HG03442 (cell line): ENCODE data around the gene AFF3.
"Not testable (repeated sequence)": the region's sequence is repeated elsewhere in the genome, so short reads cannot be mapped to it uniquely, and the experiment has no call there.

Experiments
- ATAC-seq: cut with Tn5 transposase; IDR thresholded peaks from one replicate; pipeline ENCODE4 v1.9.1; 2021; ENCODE audit warnings: mild to moderate bottlenecking, moderate library complexity; ENCODE audit not compliant: unreplicated experiment

Gene AFF3

DNA sequence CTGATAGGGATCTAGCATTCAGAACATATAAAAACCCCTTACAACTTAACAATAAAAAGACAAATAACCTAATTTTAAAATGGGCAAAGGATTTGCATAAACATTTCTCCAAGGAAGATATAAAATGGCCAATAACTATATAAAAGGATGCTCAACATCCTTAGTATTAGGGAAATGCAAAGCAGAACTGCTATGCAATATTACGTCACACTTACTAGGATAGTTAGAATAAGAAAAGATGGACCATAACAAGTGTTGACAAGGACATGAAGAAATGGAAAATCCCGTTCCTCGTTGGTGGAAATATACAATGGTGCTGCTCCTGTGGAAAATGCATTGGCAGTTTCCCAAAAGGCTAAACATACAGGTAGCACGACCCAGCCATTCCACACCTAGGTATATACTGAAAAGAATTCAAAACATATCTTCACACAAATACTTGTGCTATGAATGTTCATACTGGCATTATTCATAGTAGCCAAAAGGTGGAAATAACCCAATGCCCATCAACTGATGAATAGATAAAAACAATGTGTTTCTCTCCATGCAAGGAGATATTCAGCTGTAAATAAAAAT lies 604.4 kb downstream of the AFF3 start:
- ATAC-seq, result no peak

DNA sequence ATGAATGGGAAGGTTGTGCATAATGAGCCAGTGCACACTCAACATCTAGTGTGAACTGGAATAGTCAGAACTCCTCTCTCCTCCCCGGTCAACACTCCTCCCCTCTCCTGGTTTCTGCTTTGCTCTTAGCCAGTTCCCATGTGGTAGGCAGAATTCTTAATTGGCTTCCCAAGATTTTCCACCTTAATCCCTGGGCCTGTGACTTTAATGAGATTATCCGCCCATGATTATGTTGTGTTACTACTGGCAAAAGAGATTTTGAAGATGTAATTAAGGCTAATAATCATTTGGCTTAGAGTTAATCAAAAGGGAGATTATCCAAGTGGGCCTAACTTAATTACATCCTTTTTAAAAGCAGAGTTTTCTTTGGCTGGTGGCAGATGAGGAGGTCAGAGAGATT lies 618.3 kb downstream of the AFF3 start:
- ATAC-seq, result no peak

DNA sequence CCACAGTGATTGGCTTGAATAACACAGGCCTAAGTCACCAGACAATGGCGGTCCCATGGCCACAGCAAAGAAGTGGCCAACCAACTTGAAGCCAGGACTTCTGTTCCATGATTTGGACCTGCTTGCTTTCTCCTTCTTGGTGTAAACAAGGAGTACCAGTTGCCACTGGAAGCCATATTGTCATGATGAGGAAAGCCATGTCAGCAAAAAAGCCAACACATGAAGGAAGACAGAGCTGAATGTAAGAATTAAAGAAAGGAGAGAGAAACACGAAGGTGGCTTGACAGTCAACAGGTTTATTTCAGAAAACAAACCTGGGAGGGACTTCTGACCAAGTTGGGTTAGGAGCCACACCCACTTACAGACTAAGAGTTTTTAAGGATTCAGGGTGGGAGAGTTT lies 620.2 kb downstream of the AFF3 start:
- ATAC-seq, result no peak

DNA sequence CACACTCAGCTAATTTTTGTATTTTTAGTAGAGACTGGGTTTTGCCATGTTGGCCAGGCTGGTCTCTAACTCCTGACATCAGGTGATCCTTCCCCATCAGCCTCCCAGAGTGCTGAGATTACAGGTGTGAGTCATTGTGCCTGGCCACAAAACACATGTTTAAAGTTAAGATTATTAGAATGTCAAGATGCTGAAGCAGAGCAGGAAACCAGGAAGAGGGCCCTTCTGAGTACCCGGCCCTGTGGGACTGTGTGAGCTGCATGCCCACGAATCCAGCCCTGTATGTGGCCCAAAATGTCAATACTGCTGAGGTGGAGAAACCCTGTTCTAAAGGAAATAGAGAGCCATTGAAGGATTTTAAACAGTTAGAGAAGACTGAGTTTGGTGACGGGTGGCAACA lies 621.6 kb downstream of the AFF3 start:
- ATAC-seq, result no peak

DNA sequence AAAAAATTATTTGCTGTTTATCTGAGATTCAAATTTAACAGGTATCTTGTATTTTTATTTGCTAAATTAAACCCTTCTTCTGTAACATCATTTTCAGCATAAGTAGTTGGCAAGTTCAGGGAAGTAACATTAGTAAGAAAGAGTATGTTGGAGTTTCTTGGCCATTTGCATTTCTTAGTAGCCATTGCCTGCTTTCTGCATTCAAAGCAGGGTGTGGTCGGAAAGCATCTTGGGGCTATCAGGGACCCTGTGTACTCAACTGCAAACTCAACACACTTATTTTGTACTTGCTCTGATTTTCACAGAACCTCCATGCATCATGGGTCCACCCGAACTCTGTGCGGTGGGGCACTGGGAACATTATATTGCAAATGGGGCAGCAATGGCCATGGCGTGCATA lies 622.2 kb downstream of the AFF3 start:
- ATAC-seq, result no peak

DNA sequence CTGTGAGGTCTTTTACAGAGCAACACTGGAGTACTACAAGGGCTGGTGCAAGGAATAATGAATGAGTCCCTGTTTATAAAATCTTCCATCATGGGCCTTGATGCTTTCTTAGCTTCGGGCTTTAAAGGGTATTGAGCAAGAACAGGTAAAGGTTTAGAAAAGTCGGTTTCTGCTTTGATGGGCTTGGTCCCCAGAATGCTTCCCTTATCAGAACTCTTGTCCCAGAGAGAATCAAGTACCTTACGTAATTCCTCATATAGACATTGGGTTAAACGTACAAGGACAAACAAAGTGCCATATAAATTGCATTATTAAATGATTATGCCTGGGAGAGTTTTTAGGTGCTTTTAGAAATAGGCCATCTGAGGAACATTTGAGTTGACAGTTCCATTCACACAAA lies 628.0 kb downstream of the AFF3 start:
- no peak for ATAC-seq

DNA sequence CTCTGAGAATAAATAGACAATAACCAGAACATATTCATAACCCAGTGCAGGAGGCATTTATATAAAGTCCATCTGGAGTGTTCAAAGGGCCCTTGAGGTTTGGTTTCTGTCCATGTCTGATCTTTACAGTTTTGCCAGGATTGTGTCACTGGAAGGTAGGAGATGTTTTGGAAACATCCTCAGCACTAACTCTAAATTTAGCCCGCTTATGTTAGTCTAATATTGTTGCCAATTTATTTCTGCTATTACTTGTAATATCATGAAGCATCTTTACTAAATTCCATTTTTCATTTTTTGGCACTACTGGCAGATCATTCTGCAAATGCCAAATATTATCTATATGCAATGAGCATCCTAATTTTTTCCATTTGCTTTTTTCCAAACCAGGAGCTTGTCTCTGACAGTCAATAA lies 630.2 kb downstream of the AFF3 start:
- no peak for ATAC-seq

DNA sequence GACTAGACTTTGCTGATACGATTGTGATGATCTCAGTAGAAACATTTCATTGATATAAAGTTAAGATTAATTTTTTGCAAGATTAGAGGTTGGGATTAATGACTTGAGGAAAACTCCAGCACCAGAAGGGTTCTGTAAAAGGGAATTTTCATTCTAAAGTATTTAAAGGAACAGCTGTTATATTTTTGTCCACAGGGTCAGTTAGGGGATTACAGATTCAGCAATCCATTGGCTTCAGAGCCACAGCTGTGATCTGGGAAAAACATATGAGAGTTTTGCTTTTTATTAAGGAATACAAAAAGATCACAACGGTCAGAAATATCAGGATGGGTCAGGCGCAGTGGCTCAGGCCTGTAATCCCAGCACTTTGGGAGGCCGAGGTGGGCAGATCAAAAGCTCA lies 633.0 kb downstream of the AFF3 start:
- ATAC-seq, result no peak

DNA sequence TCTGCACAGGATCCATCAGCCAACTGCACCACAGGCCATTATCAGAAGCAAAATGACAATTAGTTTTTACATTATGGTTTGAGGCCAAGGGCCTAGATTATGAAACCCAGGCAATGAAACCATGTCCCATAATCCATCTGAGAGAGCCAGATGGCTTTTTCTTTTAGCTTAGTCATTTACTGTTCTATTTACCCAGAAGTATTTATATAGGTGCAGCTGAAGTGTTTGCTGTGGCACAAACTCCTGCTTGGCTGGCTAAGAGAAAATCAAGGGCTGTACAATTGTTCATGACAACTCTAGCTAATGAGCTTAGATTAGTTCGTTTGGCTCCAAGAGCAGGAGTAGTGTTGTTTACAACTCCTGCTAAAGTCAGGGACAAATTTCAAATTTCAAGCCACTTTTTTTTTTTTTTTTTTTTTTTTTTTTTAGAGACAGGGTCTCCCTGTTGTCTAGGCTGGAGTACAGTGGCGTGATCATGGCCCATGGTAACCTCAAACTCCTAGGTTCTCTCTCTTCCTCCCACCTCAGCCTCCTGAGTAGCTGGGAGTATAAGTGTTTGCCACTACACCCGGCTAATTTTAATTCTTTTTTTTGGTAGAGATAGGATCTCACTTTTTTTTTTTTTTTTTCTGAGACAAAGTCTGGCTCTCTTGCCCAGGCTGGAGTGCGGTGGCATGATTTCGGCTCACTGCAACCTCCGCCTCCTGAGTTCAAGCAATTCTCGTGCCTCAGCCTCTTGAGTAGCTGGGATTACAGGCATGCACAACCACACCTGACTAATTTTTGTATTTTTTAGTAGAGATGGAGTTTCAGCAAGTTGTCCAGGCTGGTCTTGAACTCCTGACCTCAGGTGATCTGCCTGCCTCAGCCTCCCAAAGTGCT lies 634.2 kb downstream of the AFF3 start:
- no peak for ATAC-seq

DNA sequence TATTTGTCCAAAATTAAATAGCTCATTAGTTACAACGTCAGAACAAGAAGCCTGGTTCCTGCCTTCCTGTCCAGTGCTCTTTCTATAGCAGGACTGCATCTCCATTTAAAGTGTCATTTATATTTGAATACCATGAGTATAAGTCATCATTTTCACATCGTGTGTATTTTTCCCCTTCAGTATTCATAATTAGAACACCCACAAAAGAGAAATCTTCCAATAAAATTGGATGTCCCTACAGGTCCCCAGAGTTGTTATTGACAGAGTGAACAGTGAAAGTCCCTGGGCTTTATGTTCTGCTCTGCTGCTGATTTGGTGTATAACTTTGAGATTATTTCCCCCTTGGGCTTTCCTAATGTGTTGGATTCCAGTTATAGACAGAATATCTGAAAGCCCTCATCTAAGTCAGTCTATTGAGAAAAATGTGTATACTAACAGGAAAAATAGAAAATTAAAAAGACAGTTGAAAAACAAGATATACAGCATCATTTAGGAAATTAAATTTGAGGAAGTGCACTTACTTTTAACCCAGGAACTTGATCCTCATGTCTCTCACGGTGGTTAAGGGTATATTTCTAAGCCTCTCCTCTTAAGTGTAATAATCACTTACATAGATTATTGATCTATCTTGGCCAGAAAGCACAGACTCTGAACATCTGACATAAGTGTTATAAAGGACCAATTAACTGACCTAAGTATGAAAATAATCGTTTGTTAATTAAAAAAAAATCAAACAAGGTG lies 637.4 kb downstream of the AFF3 start:
- no peak for ATAC-seq

DNA sequence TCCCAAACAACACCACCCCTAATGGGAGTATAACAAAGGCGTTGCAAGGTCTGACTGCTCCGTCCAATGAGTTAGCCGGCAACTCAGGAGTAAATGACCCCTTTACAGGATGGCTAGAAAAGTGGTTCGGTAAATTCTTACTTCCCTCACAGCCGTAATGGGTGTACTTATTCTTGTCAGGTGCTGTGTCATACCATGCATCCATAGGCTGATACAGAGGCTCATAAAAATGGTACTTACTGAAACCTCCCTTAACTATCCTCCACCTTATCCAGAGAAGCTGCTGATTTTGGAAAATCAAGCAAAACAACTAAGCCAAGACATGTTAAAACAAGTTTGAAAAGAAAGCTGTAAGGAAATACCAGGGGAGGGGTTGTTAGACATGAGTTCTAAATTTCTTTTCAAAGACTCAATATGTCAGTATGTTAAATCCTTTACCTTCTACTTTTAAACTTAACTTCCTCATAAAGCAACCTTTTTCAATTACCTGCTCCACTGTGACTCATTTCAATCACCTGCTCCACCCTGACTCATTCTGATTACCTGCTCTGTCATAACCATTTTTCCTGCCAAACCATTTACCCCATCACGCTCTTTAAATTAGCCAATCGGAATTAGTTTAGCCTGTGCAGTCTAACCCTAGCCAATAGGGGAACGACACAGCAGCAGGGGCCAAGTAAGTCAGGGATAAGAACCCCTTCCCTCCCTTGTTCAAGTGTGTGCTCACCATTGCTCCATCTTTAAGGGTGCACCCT lies 638.6 kb downstream of the AFF3 start:
- not testable (repeated sequence) for ATAC-seq

DNA sequence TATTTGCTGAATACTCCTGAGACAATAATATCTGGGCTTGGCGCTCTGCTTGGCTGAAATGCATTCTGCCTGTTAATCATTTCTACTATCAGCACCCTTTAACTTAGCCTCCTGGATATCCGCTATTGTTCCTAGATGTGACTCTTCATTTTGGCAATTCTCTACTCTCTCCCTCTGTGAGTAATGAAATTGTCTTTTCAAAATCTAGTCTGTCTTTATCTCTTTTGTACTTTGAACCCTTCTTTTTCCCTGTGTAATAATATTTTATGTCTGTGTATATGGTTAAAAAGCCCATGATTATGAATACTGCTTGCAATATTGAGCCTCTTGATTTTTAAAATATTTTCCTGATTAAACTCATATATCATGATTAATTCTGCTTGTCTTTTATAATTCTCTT lies 646.4 kb downstream of the AFF3 start:
- ATAC-seq, result no peak
